PFSK-1 (cell line): Measurements from ENCODE around the gene NFS1.

ENCODE experiments used
- FOXP2 ChIP-seq: optimal IDR thresholded peaks from 2 replicates; pipeline ENCODE3; 2011; ENCODE audit warnings: borderline replicate concordance, control low read depth, inconsistent platforms; ENCODE audit not compliant: insufficient read depth; ENCODE audit errors: extremely low read length, extremely low read depth
- POLR2AphosphoS5 ChIP-seq: IDR thresholded peaks from 2 replicates; pipeline ENCODE4 v1.6.1; 2012; ENCODE audit warnings: low read depth, mild to moderate bottlenecking, control low read depth, low read length, moderate library complexity
- REST ChIP-seq, 2 experiments: IDR thresholded peaks; 2 replicates each; pipeline versions ENCODE4 v1.6.1 to v1.8.0; 2011 to 2012; ENCODE audit warnings: low read depth in 2 of 2, low read length in 2 of 2, control low read depth in 1 of 2, inconsistent platforms in 1 of 2, mild to moderate bottlenecking in 1 of 2, moderate library complexity in 1 of 2; ENCODE audit not compliant: insufficient read depth in 1 of 2
- SIN3A ChIP-seq: IDR thresholded peaks from 2 replicates; pipeline ENCODE4 v1.6.1; 2012; ENCODE audit warnings: mild to moderate bottlenecking, low read length, moderate library complexity, borderline replicate concordance; ENCODE audit not compliant: insufficient read depth
- TAF1 ChIP-seq: IDR thresholded peaks from 2 replicates; pipeline ENCODE4 v1.6.1; 2012; ENCODE audit warnings: low read length, control low read depth, borderline replicate concordance; ENCODE audit not compliant: insufficient read depth

NFS1 gene

GRCh38 chr20:35714127-35714526 lies 15.0 kb upstream of the NFS1 start:
- TF ChIP-seq REST (IDR thresholded peaks at IDR 0.05; ENCODE audit: insufficient read depth in 1 of 2, low read depth in 2 of 2, low read length in 2 of 2) = no peak
- no peak for TF ChIP-seq POLR2AphosphoS5
- TF ChIP-seq FOXP2 = no peak
- no peak for TF ChIP-seq SIN3A
- TF ChIP-seq TAF1 = no peak

GRCh38 chr20:35711588-35712209 lies 12.5 kb upstream of the NFS1 start:
- TF ChIP-seq SIN3A (no peak), POLR2AphosphoS5 (no peak)

GRCh38 chr20:35710884-35711587 lies 11.9 kb upstream of the NFS1 start:
- TF ChIP-seq REST (IDR thresholded peaks at IDR 0.05; ENCODE audit: insufficient read depth in 1 of 2, low read depth in 2 of 2, low read length in 2 of 2) = no peak
- TF ChIP-seq SIN3A = no peak
- TF ChIP-seq POLR2AphosphoS5 = no peak
- no peak for TF ChIP-seq FOXP2
- no peak for TF ChIP-seq TAF1

- TF ChIP-seq POLR2AphosphoS5 (no peak), TAF1 (no peak)
These were observed 10.9 kb upstream of the NFS1 start for GRCh38 chr20:35710039-35710438.

- TF ChIP-seq FOXP2 = no peak
- TF ChIP-seq POLR2AphosphoS5 = peak; percentile 33; the same call in 1 of the 2 replicates
These were observed 10.1 kb upstream of the NFS1 start for GRCh38 chr20:35709259-35709658.

- TF ChIP-seq POLR2AphosphoS5 (peak; percentile 58; the same call in 1 of the 2 replicates), SIN3A (no peak)
These were observed 9.3 kb upstream of the NFS1 start for GRCh38 chr20:35708502-35708901.

- TF ChIP-seq REST (IDR thresholded peaks at IDR 0.05; ENCODE audit: insufficient read depth in 1 of 2, low read depth in 2 of 2, low read length in 2 of 2) = no peak
- TF ChIP-seq POLR2AphosphoS5 = peak; percentile 61; the same call in 1 of the 2 replicates
- no peak for TF ChIP-seq TAF1
- TF ChIP-seq FOXP2 = no peak
These were observed 5.5 kb upstream of the NFS1 start for GRCh38 chr20:35704514-35705261.
